SK-N-SH (cell line): ENCODE measurements around the gene GPC5. TPM values are rescaled to one million over a fixed set of nuclear protein-coding genes. Genes with fewer than 3 reads are reported as not detected.

Experiments used
- CTCF ChIA-PET: fragments of 300-600, 350-600 bp; formaldehyde crosslinking; extraction: SDS; loops from one replicate; lab custom pipeline; 2021; lab: Yijun Ruan, JAX
- POLR2A ChIA-PET: fragments of 350-600 bp; sonication (Branson Sonifier 250); formaldehyde crosslinking; extraction: SDS; loops from one replicate; lab custom pipeline; 2020; ENCODE audit warnings: antibody characterized with exemption, inconsistent platforms; lab: Yijun Ruan, JAX
- DNase-seq: peaks from one replicate; pipeline ENCODE4 v3.0.0; 2012
- H2AFZ ChIP-seq: fragments of 200-600 bp; sonication (generic); 2 replicates; pipeline ENCODE4 v1.8.1; 2016; ENCODE audit warnings: antibody characterized with exemption, mild to moderate bottlenecking, low read depth
- H3F3A ChIP-seq: fragments of 200-600 bp; sonication (generic); replicated peaks from 2 replicates; pipeline ENCODE3; 2016; ENCODE audit warnings: antibody characterized with exemption, mild to moderate bottlenecking; ENCODE audit not compliant: insufficient read depth
- H3K27ac ChIP-seq, 2 experiments: fragments of 200-500 bp in 1 of 2; fragments of 200-600 bp in 1 of 2; sonication (Bioruptor generic) in 1 of 2; sonication (generic), shearing (Covaris generic) in 1 of 2; 2 replicates each; pipeline versions ENCODE4 v1.5.1 to v1.6.1; 2014 to 2016; ENCODE audit warnings: low read depth in 2 of 2, inconsistent platforms in 1 of 2, low read length in 1 of 2, mild to moderate bottlenecking in 1 of 2, mixed read lengths in 1 of 2
- H3K27me3 ChIP-seq: fragments of 200-600 bp; sonication (generic), shearing (Covaris generic); 2 replicates; pipeline ENCODE4 v1.6.1; 2016; ENCODE audit warnings: mixed run types; ENCODE audit not compliant: insufficient read depth
- H3K36me3 ChIP-seq, 2 experiments: fragments of 200-500 bp in 1 of 2; fragments of 200-600 bp in 1 of 2; sonication (Bioruptor generic) in 1 of 2; sonication (generic) in 1 of 2; replicated peaks in 1 of 2; 2 replicates each; pipeline versions ENCODE3 to v1.5.1; 2014 to 2016; ENCODE audit warnings: low read length in 1 of 2, mild to moderate bottlenecking in 1 of 2; ENCODE audit not compliant: insufficient read depth in 2 of 2, control insufficient read depth in 1 of 2
- H3K4me1 ChIP-seq, 2 experiments: fragments of 200-500 bp in 1 of 2; fragments of 200-600 bp in 1 of 2; sonication (Bioruptor generic) in 1 of 2; sonication (generic), shearing (Covaris generic) in 1 of 2; 2 replicates each; pipeline versions ENCODE4 v1.5.1 to v1.6.1; 2014 to 2016; ENCODE audit warnings: low read depth in 1 of 2, low read length in 1 of 2, mixed run types in 1 of 2; ENCODE audit not compliant: insufficient read depth in 2 of 2, control insufficient read depth in 1 of 2
- H3K4me2 ChIP-seq: fragments of 200-600 bp; sonication (generic), shearing (Covaris generic); 2 replicates; pipeline ENCODE4 v1.6.1; 2017; ENCODE audit warnings: mixed run types
- H3K4me3 ChIP-seq, 2 experiments: fragments of 200-500 bp in 1 of 2; fragments of 200-600 bp in 1 of 2; sonication (Bioruptor generic) in 1 of 2; sonication (generic), shearing (Covaris generic) in 1 of 2; 2 replicates each; pipeline versions ENCODE4 v1.5.1 to v1.8.1; 2014 to 2016; ENCODE audit warnings: low read depth in 2 of 2, inconsistent platforms in 1 of 2, low read length in 1 of 2, mild to moderate bottlenecking in 1 of 2, mixed read lengths in 1 of 2, moderate library complexity in 1 of 2
- H3K79me2 ChIP-seq: fragments of 200-600 bp; sonication (generic); 2 replicates; pipeline ENCODE4 v1.8.1; 2017; ENCODE audit warnings: mild to moderate bottlenecking; ENCODE audit not compliant: insufficient read depth
- H3K9ac ChIP-seq: fragments of 200-600 bp; sonication (generic); 2 replicates; pipeline ENCODE4 v1.6.1; 2017; ENCODE audit warnings: mixed run types
- H3K9me2 ChIP-seq: fragments of 200-600 bp; sonication (generic); 2 replicates; pipeline ENCODE4 v1.6.1; 2017; ENCODE audit warnings: mixed run types
- H3K9me3 ChIP-seq: fragments of 200-600 bp; sonication (generic); 2 replicates; pipeline ENCODE4 v1.6.1; 2017; ENCODE audit warnings: mixed run types, mild to moderate bottlenecking, moderate library complexity
- H4K20me1 ChIP-seq: fragments of 200-600 bp; sonication (generic); 2 replicates; pipeline ENCODE4 v1.6.1; 2017; ENCODE audit warnings: mild to moderate bottlenecking, mixed run types; ENCODE audit not compliant: insufficient read depth
- GATA2 ChIP-seq: sonication (generic); formaldehyde crosslinking; IDR thresholded peaks from 2 replicates; pipeline ENCODE4 v1.5.0; 2020; ENCODE audit warnings: mild to moderate bottlenecking, missing genetic modification reagents
- POLR2AphosphoS5 ChIP-seq: IDR thresholded peaks from 2 replicates; pipeline ENCODE4 v1.6.1; 2012; ENCODE audit warnings: low read depth, low read length
- RAD21 ChIP-seq: IDR thresholded peaks from 2 replicates; pipeline ENCODE4 v1.6.1; 2012; ENCODE audit warnings: mild to moderate bottlenecking, low read length
- RCOR1 ChIP-seq: fragments of 150-350 bp; IDR thresholded peaks from 2 replicates; pipeline ENCODE4 v1.6.1; 2017; ENCODE audit warnings: antibody characterized with exemption, low read length
- TCF12 ChIP-seq: IDR thresholded peaks from 2 replicates; pipeline ENCODE4 v1.4.0; 2012
- TEAD4 ChIP-seq: IDR thresholded peaks from 2 replicates; pipeline ENCODE4 v1.4.0; 2012; ENCODE audit warnings: mild to moderate bottlenecking, borderline replicate concordance; ENCODE audit not compliant: insufficient read depth
- WGBS: methylation state at CpG from one replicate; pipeline ENCODE4 v1.1.6; 2017; ENCODE audit warnings: low lambda C conversion rate; 5-methylcytosine and 5-hydroxymethylcytosine counted together
- polyA plus RNA-seq, 3 experiments: library from polyadenylated mRNA; depleted of rRNA; stranded (reverse); fragments of >200 nt; gene quantifications; 2 replicates each; pipeline ENCODE4 v1.2.3, GENCODE V29; 2012
- TF ChIP-seq, protein P1 (sequence below): IDR thresholded peaks from 2 replicates; pipeline ENCODE4 v1.4.0; 2012; ENCODE audit warnings: low read depth, borderline replicate concordance
- TF ChIP-seq, protein P2 (sequence below): IDR thresholded peaks from 2 replicates; pipeline ENCODE4 v1.6.1; 2012; ENCODE audit warnings: mild to moderate bottlenecking, low read depth, low read length, moderate library complexity

The GPC5 gene
- polyA plus RNA-seq, 1 of the 3 experiments (the other 2 are of a cell fraction): 0.03 TPM

DNA sequence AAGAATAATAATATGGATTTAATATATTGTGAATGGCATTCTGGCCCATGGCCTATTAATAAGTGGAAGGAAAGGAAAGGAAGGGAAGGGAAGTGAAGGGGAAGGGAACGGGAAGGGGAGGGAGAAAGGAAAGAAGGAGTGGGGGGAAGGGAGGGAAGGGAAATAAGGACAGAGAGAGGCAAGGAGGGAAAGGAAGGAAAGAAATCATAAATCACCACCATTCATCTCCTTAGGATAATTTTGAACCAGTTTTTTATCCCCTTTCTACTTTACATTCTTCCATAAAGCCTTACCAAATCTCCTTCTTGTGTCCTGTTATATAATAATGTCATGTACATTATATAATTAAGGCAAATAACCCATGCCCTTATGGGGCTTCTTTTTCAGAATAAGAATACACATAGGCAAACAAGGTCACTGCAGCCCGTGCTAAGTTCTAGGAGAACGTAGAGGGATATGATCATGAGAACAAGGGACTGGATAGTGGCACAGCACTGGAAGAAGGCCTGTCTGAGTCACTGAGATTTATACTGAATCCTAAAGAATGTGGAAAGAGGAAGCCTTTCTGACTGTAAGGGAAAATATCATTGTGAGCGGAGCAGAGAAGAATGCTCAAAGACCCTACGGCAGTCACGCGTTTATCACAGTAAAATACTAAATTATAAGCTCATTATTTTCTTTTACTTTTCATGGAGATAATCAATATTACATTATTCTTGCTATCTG lies 1383.7 kb downstream of the GPC5 start:
- Histone ChIP-seq H3F3A (no peaks in the 10 kb centered on the region), H3K4me2 (no peak overlapping the region), H3K36me3 (no peaks in the 10 kb centered on the region), H3K4me3 (no peak overlapping the region), H3K27ac (no peak overlapping the region), H3K9me3 (no peaks in the 10 kb centered on the region), H3K4me1 (no peaks in the 10 kb centered on the region), H3K9ac (no peak overlapping the region), H3K9me2 (no peaks in the 10 kb centered on the region), H3K79me2 (no peaks in the 10 kb centered on the region), H3K27me3 (no peaks in the 10 kb centered on the region), H2AFZ (no peak overlapping the region), H4K20me1 (no peaks in the 10 kb centered on the region)
- ChIA-PET POLR2A (no interaction called here), CTCF (no interaction called here)
- no peak for TF ChIP-seq POLR2AphosphoS5
- no peak for TF ChIP-seq GATA2 (CRISPR knock-in tag)
- TF ChIP-seq RAD21: no peak
- TF ChIP-seq, protein P1, sequence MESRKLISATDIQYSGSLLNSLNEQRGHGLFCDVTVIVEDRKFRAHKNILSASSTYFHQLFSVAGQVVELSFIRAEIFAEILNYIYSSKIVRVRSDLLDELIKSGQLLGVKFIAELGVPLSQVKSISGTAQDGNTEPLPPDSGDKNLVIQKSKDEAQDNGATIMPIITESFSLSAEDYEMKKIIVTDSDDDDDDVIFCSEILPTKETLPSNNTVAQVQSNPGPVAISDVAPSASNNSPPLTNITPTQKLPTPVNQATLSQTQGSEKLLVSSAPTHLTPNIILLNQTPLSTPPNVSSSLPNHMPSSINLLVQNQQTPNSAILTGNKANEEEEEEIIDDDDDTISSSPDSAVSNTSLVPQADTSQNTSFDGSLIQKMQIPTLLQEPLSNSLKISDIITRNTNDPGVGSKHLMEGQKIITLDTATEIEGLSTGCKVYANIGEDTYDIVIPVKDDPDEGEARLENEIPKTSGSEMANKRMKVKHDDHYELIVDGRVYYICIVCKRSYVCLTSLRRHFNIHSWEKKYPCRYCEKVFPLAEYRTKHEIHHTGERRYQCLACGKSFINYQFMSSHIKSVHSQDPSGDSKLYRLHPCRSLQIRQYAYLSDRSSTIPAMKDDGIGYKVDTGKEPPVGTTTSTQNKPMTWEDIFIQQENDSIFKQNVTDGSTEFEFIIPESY: no peak
- TF ChIP-seq, protein P2, sequence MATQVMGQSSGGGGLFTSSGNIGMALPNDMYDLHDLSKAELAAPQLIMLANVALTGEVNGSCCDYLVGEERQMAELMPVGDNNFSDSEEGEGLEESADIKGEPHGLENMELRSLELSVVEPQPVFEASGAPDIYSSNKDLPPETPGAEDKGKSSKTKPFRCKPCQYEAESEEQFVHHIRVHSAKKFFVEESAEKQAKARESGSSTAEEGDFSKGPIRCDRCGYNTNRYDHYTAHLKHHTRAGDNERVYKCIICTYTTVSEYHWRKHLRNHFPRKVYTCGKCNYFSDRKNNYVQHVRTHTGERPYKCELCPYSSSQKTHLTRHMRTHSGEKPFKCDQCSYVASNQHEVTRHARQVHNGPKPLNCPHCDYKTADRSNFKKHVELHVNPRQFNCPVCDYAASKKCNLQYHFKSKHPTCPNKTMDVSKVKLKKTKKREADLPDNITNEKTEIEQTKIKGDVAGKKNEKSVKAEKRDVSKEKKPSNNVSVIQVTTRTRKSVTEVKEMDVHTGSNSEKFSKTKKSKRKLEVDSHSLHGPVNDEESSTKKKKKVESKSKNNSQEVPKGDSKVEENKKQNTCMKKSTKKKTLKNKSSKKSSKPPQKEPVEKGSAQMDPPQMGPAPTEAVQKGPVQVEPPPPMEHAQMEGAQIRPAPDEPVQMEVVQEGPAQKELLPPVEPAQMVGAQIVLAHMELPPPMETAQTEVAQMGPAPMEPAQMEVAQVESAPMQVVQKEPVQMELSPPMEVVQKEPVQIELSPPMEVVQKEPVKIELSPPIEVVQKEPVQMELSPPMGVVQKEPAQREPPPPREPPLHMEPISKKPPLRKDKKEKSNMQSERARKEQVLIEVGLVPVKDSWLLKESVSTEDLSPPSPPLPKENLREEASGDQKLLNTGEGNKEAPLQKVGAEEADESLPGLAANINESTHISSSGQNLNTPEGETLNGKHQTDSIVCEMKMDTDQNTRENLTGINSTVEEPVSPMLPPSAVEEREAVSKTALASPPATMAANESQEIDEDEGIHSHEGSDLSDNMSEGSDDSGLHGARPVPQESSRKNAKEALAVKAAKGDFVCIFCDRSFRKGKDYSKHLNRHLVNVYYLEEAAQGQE: no peak
- no peak for TF ChIP-seq TEAD4
- no peak for TF ChIP-seq TCF12
- 79% methylated on average over 7 of the region's 7 CpGs for WGBS
- no peak for DNase-seq

GRCh38 chr13:92802776-92803175 lies 1404.4 kb downstream of the GPC5 start:
- Histone ChIP-seq H3F3A (peaks cover 5% of the 10 kb centered on the region), H3K9me2 (no peaks in the 10 kb centered on the region), H3K4me1 (peaks cover 0 to 3% of the 10 kb centered on the region in 2 experiments; a peak in 1 of 4 replicates), H3K9ac (no peak overlapping the region), H3K27me3 (no peaks in the 10 kb centered on the region), H4K20me1 (no peaks in the 10 kb centered on the region), H3K4me3 (no peak overlapping the region), H3K79me2 (no peaks in the 10 kb centered on the region)
- CTCF ChIA-PET: no interaction called here
- no peak for DNase-seq
- TF ChIP-seq RCOR1: no peak
- TF ChIP-seq, all 33 proteins: peak for 0
- Histone ChIP-seq H2AFZ (no peak overlapping the region), H3K9me3 (no peaks in the 10 kb centered on the region), H3K36me3 (no peaks in the 10 kb centered on the region), H3K4me2 (no peak overlapping the region), H3K27ac (no peak overlapping the region)
- POLR2A ChIA-PET: no interaction called here
- 42% methylated on average over 1 of the region's 1 CpG for WGBS
